HG03159 (cell line): ENCODE measurements around the gene MTSS2.

Source experiments
- ATAC-seq: cut with Tn5 transposase; IDR thresholded peaks from one replicate; pipeline ENCODE4 v1.9.1; 2021; ENCODE audit warnings: mild to moderate bottlenecking, moderate library complexity; ENCODE audit not compliant: unreplicated experiment

Gene MTSS2

GRCh38 chr16:70687671-70688245 is 1.9 kb upstream of the MTSS2 start:
- ATAC-seq: no peak

DNA sequence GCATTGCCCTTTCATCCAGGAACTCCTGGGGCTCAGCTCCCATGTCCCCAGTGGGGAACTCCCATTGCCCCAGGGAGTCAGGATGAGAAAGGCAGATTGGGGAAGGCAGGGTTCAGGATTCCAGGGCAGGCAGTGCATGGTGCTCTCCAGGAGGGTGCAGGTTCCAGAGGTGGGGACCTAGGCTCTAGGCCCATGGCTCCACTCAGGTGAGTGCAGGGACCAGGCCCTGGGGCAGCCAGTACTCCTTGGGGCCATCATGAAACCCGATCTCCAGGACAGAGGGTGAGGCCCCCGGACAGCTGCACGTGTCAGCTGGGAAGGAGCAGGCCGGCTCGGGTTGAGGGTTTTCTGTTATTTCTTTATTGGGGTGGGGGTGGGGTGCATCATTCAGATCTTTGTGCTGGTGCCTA is 1.3 kb upstream of the MTSS2 start:
- no peak for ATAC-seq

DNA sequence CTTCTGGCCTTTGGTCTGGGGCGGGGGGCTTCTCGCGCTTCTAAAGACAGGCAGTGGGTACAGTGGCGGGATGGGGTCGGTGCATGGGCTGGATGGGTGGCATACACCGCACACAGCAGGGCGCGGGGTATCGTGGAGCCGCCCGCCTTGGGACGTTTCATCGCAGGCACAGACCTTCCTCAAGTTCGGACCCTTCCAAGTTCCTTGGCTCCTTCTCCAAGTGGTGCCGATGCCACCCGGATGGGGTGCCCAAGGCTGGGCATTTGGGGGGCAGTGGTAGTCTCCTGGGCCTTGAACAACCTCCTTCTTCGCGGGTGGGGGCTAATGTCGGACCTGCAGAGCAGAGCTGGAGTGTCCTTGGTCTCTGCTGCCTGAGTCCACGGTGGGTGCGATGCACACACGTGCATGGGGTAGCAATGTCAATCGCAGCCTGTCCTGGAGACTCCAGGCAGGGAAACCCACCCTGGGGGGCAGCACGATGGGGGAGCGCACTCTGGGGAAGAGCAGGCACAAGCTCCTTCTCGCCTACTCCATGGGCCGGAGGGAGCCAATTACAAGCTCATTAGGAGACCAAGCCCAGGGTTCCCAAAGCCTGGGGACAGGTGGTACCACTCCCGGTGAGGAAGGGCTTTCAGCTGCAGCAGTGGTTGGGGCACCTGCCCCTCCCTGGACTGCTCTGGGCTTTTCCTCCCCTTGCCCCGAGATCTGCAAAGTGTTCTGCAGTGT is 686 bp upstream of the MTSS2 start:
- no peak for ATAC-seq

DNA sequence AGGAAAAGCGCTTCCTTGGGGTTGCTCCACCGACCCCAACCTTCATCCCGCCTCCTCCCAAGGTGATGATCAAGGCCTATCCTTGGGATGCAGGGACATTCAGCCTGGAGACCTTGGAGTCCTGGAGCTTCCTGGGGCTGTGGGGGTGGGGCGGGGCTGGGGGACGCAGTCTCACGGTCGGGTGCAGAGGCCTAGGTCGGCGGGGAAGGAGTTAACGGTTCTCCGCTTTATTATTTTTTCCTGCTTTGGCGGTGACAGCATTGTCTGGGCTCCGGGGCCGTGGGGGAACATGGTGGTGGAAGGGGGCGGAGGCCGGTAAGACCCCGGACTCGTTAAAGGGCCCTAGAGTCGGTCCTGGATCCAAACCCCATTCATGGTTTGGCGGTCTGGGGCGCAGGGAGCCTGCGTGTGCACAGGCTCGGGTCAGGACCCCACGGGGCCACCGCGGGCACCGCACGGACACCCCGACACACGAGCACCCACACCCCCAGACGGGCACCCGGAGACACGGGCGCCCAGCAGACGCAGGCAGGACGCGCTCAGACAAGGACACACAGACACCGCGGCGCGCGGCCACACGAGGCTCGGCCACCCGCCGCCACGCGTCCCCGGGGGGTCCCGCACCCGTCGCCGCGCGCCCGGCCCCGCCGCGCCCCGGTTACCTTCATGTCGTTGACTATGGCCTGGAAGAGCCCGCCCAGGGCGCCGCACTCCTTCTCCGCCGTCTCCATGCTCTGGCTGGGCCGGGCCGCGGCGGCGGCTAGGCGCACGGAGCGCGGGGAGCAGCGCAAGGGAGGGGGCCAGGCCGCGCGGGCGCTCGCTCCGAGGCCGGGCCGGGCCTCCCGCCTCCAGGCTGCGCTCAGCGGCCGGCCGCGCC is 554 bp downstream of the MTSS2 start:
- ATAC-seq: no peak

GRCh38 chr16:70684146-70685060 is 1.4 kb downstream of the MTSS2 start:
- no peak for ATAC-seq

GRCh38 chr16:70683146-70683944 is 2.5 kb downstream of the MTSS2 start:
- ATAC-seq: no peak

- ATAC-seq: no peak
Observed at GRCh38 chr16:70682239-70683145, 3.4 kb downstream of the MTSS2 start.

- ATAC-seq: no peak
Observed at GRCh38 chr16:70681382-70682238, 4.2 kb downstream of the MTSS2 start.

- ATAC-seq: no peak
Observed at GRCh38 chr16:70680495-70681381, 5.1 kb downstream of the MTSS2 start.

- ATAC-seq: no peak
Observed at GRCh38 chr16:70679671-70680494, 6.0 kb downstream of the MTSS2 start.

DNA sequence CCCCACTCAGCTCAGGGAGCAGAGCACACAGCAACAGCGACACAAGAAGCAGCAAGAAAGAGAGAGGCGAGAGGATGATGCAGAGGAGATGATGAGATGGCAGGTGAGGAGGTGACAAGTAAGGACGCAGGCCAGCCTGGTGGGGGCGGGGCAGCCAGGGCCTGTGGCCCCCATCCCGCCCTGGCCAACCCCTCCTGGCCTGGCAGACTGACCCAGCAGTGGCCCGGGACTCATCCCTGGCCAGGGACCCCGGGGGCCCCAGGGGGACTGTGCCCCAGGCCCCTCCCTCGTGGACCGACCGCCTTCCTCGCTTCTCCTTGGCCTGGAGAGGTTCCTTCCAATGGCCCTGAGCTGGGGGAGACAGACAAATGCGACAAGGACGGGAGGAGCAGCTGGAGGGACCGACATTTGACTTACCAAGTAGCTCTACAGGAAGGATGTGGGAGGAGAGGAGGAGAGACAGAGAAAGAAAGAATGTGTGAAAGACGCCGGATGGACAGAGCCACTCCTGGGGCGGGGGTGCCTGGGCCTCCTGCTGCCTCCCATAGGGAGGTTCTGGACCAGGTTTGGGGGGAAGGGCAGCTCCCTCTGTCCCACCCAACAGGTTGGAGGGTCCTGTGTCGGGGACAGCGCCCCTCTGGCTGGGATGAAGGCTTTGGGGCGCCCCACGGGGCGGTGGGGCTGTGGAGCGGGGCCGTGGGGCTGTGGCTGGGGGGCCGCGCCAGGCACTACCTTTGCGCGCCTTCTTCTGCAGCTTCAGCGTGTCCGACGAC is 6.8 kb downstream of the MTSS2 start:
- no peak for ATAC-seq

- ATAC-seq: no peak
Observed at GRCh38 chr16:70678121-70678897, 7.5 kb downstream of the MTSS2 start.

GRCh38 chr16:70677499-70678120 is 8.2 kb downstream of the MTSS2 start:
- no peak for ATAC-seq
